HG03575 (cell line): Measurements from ENCODE around the gene AJM1.
"Not testable (repeated sequence)": the region's sequence is repeated elsewhere in the genome, so short reads cannot be mapped to it uniquely, and the experiment has no call there.

Experiments
- ATAC-seq: cut with Tn5 transposase; IDR thresholded peaks from one replicate; pipeline ENCODE4 v1.9.1; 2021; ENCODE audit not compliant: unreplicated experiment, insufficient number of reproducible peaks, low FRiP score; ENCODE audit errors: extremely low read depth

The AJM1 gene

DNA sequence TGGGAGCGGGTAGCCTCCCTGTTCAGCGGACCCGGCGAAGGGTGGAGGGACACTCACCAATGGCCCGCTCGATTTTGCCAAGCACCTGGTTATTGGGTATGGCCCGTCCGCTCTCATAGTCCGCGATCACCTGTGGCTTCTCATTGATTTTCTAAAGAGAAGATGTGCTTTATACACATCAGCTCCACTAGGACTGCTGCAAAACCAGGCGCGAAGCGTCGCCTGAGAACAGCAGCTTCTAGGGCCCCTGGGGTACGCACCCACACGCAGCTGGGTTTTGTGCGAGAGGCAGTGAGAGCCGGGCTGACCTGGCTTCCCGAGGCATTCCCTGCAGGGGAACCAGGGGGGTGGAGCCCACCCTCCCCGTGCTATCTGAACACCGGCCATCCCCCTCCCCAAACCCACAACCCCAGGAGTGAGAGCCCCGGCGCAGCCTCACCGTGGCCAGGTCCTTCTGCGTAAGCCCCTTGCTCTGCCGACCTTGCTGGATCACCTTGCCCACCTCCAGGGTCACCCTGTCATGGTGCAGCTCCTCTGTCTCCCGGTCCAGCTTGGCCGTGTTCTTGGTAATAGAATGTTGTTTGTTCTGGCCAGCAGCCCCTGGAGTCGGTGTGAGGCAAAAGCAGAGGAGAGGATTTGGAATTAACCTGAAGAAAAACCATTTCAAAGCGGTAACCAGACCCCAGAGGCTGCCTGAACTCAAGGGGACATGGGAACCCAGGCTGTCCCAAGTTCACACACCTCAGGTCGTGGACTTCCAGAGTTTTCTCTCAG, 20.8 kb downstream of the AJM1 start:
- no peak for ATAC-seq

- no peak for ATAC-seq
These were observed 21.5 kb downstream of the AJM1 start for GRCh38 chr9:136863623-136864273.

- ATAC-seq: no peak
These were observed 22.9 kb downstream of the AJM1 start for GRCh38 chr9:136865041-136865767.

DNA sequence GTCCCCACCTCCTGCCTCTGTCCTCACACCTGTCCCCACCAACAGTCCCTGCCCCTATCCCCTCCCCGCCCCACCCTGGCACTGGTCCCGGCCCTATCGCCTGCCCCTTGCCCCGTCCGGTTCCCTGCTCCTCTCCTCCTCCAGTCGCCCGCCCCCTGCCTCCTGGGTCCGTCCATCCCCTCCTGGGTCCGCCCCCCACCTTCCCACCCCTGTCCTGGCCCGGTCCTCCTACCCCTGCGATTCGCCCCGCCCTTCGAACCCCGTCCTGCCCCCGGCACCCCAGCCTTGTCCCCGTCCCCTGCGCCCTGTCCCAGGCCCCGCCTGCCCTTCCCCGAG, 23.5 kb downstream of the AJM1 start:
- ATAC-seq: no peak

GRCh38 chr9:136866898-136867421, 24.7 kb downstream of the AJM1 start:
- not testable (repeated sequence) for ATAC-seq

GRCh38 chr9:136867480-136867879, 25.2 kb downstream of the AJM1 start:
- ATAC-seq: no peak

GRCh38 chr9:136867917-136868316, 25.6 kb downstream of the AJM1 start:
- no peak for ATAC-seq

DNA sequence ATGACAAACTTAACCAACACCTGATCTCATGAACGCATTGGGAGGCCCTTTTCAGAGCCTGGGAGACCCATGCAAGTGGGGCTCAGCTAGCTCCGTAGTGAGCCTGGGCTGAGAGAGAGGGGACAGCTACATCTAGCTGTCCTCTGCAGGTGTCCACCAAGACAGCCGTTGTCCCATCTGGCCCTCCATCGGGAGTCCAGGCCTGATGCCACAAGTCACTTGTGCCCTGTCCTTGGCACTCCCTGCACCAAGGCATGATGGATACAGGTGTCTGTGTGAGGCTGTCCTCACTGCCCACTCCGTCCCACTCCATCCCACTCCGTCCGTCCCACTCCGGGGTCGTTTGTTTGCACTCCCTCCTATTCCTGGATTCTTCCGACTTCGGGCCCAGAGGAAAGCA, 26.4 kb downstream of the AJM1 start:
- ATAC-seq: no peak

DNA sequence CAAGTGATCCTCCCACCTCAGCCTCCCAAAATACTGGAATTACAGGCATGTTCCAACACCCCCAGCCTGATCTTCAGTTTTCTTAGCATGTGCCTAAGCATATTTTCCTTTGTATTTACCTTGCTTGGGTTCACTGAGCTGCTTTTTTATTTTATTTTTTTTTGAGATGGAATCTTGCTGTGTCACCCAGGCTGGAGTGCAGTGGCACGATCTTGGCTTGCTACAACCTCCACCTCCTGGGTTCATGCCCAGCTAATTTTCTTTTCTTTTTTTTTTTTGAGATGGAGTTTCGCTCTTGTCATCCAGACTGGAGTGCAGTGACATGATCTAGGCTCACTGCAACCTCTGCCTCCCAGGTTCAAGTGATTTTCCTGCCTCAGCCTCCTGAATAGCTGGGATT, 27.3 kb downstream of the AJM1 start:
- ATAC-seq: not testable (repeated sequence)

- ATAC-seq: no peak
These were observed 32.9 kb downstream of the AJM1 start for GRCh38 chr9:136875155-136875554.

- ATAC-seq: no peak
These were observed 34.2 kb downstream of the AJM1 start for GRCh38 chr9:136876476-136876875.

DNA sequence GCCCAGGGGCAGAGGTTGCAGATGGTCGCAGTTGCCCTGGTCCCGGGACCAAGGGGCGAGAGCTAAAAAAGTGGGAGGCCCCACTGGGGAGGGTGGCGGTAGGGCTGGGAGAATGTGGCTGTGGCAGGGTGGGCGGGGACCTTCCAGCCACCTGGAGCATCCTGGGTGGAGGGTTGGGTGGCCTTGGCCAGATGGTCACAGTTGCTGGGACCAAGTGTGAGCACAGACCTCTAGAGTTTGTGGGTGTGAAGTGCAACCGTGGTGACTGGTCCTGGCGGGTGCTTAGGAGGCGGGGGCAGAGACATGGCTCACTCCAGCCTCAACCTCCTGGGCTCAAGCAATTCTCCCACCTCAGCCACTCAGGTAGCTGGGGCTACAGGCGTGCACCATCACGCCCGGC, 38.4 kb downstream of the AJM1 start:
- ATAC-seq: no peak

DNA sequence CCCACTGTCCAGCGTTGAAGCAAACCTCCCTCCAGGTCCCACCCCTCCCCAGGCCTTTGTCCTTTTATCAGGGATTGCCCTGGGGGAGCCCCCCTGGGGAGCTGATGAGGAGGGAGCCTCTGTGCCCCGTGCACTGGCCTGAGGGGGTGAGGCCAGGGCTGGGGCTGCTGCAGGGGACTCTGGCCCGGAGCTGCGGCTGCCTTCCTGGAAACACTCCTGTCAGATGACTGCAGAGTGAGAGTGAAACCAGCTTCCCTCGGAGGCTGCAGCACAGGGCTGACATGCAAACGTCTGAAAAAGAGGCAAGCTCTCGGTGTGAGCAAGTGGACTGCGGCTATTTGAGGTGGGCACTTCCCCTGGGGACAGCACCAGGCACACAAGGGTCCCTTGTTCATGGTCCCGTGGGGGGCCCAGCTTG, 39.4 kb downstream of the AJM1 start:
- no peak for ATAC-seq

DNA sequence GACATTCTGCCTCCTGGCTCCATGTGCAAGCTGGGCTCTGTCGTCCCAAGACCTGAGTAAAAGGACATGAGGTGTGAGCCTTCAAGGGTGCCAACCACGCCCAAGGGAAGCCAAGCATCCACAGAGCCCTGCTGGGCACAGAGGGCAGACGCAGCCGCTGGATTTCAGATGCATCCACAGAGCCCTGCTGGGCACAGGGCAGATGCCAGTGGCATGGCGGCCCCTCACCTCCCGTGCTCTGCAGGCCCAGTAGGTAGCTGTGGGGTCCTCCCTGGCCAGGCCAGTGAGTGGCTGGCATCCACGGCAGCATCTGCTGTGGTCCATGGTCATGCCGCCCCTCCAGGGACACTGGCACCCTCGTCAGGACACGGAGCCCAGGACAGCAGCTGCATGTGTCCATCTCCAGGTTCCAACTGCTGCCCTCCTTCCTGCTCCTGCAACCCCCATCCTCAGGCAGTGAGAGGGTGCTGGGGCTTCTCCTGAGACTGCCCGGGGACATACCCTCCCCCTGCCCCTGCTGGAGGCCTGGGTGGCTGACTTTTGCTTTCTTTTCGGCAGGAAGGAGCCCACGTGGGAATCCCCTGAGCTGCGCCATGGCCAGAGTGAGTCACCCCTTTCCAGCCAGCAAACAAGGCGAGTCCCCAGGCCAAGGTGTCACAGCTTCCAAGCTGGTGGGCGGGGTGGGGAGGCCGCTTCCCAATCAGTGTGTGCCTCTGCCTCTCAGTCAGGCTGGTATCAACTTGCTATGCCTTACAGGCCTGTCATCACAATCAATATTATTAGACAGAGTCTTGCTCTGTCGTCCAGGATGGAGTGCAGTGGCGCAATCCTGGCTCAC, 40.0 kb downstream of the AJM1 start:
- ATAC-seq: no peak

DNA sequence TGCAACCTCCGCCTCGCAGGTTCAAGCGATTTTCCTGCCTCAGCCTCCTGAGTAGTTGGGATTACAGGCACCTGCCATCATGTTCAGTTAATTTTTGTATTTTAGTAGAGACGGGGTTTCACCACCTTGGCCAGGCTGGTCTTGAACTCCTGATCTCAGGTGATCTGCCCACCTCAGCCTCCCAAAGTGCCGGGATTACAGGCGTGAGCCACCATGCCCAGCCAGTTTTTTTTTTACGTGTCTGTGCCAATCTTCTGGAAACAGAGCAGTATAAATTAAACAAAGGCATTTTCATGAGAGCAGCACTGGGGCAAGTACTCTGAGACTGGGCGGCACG, 40.6 kb downstream of the AJM1 start:
- not testable (repeated sequence) for ATAC-seq

- ATAC-seq: not testable (repeated sequence)
These were observed 41.4 kb downstream of the AJM1 start for GRCh38 chr9:136883670-136884069.

DNA sequence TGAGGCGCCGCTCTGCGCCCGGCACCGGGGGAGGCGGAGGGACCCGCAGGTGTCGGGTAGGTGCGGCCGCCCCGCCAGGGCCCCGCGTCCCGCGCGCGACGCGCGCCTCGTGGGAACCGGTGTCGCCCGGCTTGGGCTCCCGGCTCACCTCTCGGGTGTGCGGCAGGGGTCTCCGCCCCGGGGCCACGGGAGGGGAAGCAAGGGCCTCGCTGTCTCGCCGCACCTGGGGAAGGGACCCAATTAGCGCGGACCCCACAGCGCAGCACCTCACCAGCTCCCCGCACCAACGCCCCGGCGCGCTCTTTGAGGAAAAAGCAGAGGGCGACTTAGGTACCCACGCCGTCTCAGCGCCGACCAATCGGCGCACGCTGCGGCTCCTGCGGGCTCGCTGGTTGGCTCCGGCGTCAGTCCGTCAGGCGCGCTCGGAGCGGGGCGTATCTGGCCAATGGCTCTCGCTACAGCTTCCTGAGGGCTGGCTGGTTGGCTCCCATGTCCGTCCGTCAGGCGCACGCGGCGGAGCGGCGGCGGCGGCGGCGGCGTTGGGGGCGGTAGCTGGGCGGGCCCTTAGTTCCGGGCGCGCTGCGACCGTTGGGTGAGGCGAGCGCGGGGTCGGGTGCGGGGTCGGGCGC, 43.8 kb downstream of the AJM1 start, which contains the start of gene TRAF2:
Gene TRAF2 (plus strand): TSS at position 567 of the 629 bp plus-strand sequence. CDS start 12,225 bp downstream, outside the sequence.
- no peak for ATAC-seq
